ENCODE measurements around the gene NCOR2.

- TF ChIP-seq POLR2AphosphoS5 (IDR thresholded peaks at IDR 0.05), result no peak
- TF ChIP-seq, protein P1, sequence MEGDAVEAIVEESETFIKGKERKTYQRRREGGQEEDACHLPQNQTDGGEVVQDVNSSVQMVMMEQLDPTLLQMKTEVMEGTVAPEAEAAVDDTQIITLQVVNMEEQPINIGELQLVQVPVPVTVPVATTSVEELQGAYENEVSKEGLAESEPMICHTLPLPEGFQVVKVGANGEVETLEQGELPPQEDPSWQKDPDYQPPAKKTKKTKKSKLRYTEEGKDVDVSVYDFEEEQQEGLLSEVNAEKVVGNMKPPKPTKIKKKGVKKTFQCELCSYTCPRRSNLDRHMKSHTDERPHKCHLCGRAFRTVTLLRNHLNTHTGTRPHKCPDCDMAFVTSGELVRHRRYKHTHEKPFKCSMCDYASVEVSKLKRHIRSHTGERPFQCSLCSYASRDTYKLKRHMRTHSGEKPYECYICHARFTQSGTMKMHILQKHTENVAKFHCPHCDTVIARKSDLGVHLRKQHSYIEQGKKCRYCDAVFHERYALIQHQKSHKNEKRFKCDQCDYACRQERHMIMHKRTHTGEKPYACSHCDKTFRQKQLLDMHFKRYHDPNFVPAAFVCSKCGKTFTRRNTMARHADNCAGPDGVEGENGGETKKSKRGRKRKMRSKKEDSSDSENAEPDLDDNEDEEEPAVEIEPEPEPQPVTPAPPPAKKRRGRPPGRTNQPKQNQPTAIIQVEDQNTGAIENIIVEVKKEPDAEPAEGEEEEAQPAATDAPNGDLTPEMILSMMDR (IDR thresholded peaks at IDR 0.05), result no peak
- no peak for TF ChIP-seq POLR2A (IDR thresholded peaks at IDR 0.05)
- TF ChIP-seq EP300 (IDR thresholded peaks at IDR 0.05), result no peak
Observed at GRCh38 chr12:124520907-124521306, 46.5 kb downstream of the NCOR2 start.
